ENCODE measurements around the gene RUNX2.

RUNX2 gene

GRCh38 chr6:45491048-45491735, 163.1 kb downstream of the RUNX2 start:
- no peak for DNase-seq

- DNase-seq = no peak
Observed at GRCh38 chr6:45491874-45492273, 163.7 kb downstream of the RUNX2 start.

- no peak for DNase-seq
Observed at GRCh38 chr6:45493761-45494160, 165.6 kb downstream of the RUNX2 start.

- DNase-seq = no peak
Observed at GRCh38 chr6:45494416-45495135, 166.4 kb downstream of the RUNX2 start.

GRCh38 chr6:45495429-45496084, 167.4 kb downstream of the RUNX2 start:
- DNase-seq = no peak

- no peak for DNase-seq
Observed at GRCh38 chr6:45496085-45496433, 167.9 kb downstream of the RUNX2 start.

GRCh38 chr6:45498591-45498990, 170.5 kb downstream of the RUNX2 start:
- DNase-seq = no peak

- DNase-seq = no peak
Observed at GRCh38 chr6:45500924-45501816, 173.0 kb downstream of the RUNX2 start.

- no peak for DNase-seq
Observed at GRCh38 chr6:45502456-45502855, 174.3 kb downstream of the RUNX2 start.

GRCh38 chr6:45504947-45505346, 176.8 kb downstream of the RUNX2 start:
- DNase-seq = no peak

- no peak for DNase-seq
Observed at GRCh38 chr6:45505470-45505869, 177.3 kb downstream of the RUNX2 start.

- DNase-seq = no peak
Observed at GRCh38 chr6:45507186-45507585, 179.1 kb downstream of the RUNX2 start.

GRCh38 chr6:45509426-45509825, 181.3 kb downstream of the RUNX2 start:
- no peak for DNase-seq

- DNase-seq = no peak
Observed at GRCh38 chr6:45512717-45513116, 184.6 kb downstream of the RUNX2 start.

- DNase-seq = no peak
Observed at GRCh38 chr6:45513213-45513618, 185.1 kb downstream of the RUNX2 start.

- DNase-seq = no peak
Observed at GRCh38 chr6:45513843-45514242, 185.7 kb downstream of the RUNX2 start.

- DNase-seq = no peak
Observed at GRCh38 chr6:45514454-45515230, 186.5 kb downstream of the RUNX2 start.

- DNase-seq = no peak
Observed at GRCh38 chr6:45518013-45518720, 190.0 kb downstream of the RUNX2 start.

- DNase-seq = no peak
Observed at GRCh38 chr6:45521226-45521625, 193.1 kb downstream of the RUNX2 start.

GRCh38 chr6:45522486-45522885, 194.4 kb downstream of the RUNX2 start:
- no peak for DNase-seq

GRCh38 chr6:45527210-45527609, 199.1 kb downstream of the RUNX2 start:
- DNase-seq = no peak
